Lung (tissue), 12 donors: ENCODE data around the gene KCP. TPM values are rescaled to one million over a fixed set of nuclear protein-coding genes. Genes with fewer than 3 reads are reported as not detected.
A peak's percentile ranks its signal among the peaks of the same experiment; 100 is the strongest.

Experiments
- ATAC-seq: fragments of 200-7000 bp; cut with Tn5 transposase; one replicate; pipeline ENCODE4 v1.9.1; 2020; ENCODE audit warnings: moderate number of reproducible peaks; ENCODE audit not compliant: insufficient read depth, low FRiP score
- DNase-seq, 3 donors: peaks; one replicate each; pipeline ENCODE4 v3.0.0-alpha.2; 2013 to 2017
- H3K27ac ChIP-seq, 2 donors: one replicate each; pipeline ENCODE4 v1.5.1; 2013; ENCODE audit warnings: mild to moderate bottlenecking in 2 of 2, moderate library complexity in 2 of 2, control low read depth in 1 of 2, inconsistent platforms in 1 of 2, low read depth in 1 of 2, low read length in 1 of 2
- H3K27me3 ChIP-seq, 3 donors: one replicate each; pipeline ENCODE4 v1.5.1; 2013; ENCODE audit warnings: low read length in 2 of 3; ENCODE audit not compliant: control insufficient read depth in 3 of 3, insufficient read depth in 3 of 3
- H3K36me3 ChIP-seq, 4 donors: one replicate each; pipeline ENCODE4 v1.5.1; 2013; ENCODE audit warnings: low read length in 4 of 4, mild to moderate bottlenecking in 1 of 4, moderate library complexity in 1 of 4; ENCODE audit not compliant: control insufficient read depth in 4 of 4, insufficient read depth in 4 of 4
- H3K4me1 ChIP-seq, 5 donors: one replicate each; pipeline ENCODE4 v1.5.1; 2013; ENCODE audit warnings: low read length in 5 of 5, mild to moderate bottlenecking in 2 of 5, moderate library complexity in 1 of 5; ENCODE audit not compliant: control insufficient read depth in 5 of 5, insufficient read depth in 5 of 5
- H3K4me3 ChIP-seq: one replicate; pipeline ENCODE4 v1.5.1; 2013; ENCODE audit warnings: mild to moderate bottlenecking, control low read depth, moderate library complexity
- H3K9ac ChIP-seq, 2 donors: one replicate each; pipeline ENCODE4 v1.5.1; 2013; ENCODE audit warnings: low read length in 2 of 2, control low read depth in 1 of 2; ENCODE audit not compliant: insufficient read depth in 1 of 2
- H3K9me3 ChIP-seq, 4 donors: one replicate each; pipeline ENCODE4 v1.5.1; 2013; ENCODE audit warnings: low read length in 3 of 4, mild to moderate bottlenecking in 1 of 4, moderate library complexity in 1 of 4; ENCODE audit not compliant: control insufficient read depth in 4 of 4, insufficient read depth in 3 of 4
- WGBS, 2 donors: extraction: QIAGEN DNeasy Blood & Tissue Kit; methylation state at CpG; one replicate each; pipeline ENCODE4 v1.1.7; 2013; 5-methylcytosine and 5-hydroxymethylcytosine counted together
- polyA plus RNA-seq, 2 donors: library from polyadenylated mRNA; stranded (reverse); fragments of 200-250 nt; gene quantifications; one replicate each; pipeline ENCODE4 v1.2.1, GENCODE V29; 2013
- total RNA-seq, 2 donors: library from RNA; depleted of rRNA in 1 of 2; stranded (reverse); fragments of >200 nt in 1 of 2; gene quantifications; one replicate each; pipeline ENCODE4 v1.2.1, GENCODE V29; 2014 to 2021
- TF ChIP-seq, protein P1 (sequence below): IDR thresholded peaks from 2 replicates; pipeline ENCODE4 v1.5.1; 2012; ENCODE audit warnings: mild to moderate bottlenecking; ENCODE audit errors: control extremely low read depth, extremely low read depth
- donor health status: control.
- donor health status: control.
- donor health status: Bipolar disorder and iron deficiency.
- donor health status: healthy.
- donor health status: DM: yes; HTN: yes; CAD: no.

KCP gene
- total and polyA plus RNA-seq, 4 donors, result 0.22 to 3.9 (median 0.56) TPM

DNA sequence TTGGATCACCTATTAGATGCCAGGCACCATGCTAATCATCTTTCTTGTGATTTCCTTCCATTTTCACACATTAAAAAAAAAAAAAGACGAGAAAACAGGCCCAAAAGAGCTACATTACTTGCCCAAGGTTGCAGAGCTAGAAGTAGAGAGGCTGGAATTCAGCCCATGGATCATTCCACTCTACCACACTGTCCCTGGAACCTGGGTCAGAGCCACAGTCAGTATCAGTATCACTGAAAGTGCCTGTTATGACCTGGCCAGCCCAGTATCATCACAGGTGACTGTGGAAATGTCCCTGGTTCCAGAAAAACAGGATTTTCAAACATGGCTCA is 83.6 kb downstream of the KCP start:
- Histone ChIP-seq H3K36me3 (no peaks in the 10 kb centered on the region), H3K4me1 (peaks cover 0 to 16% (median 11%) of the 10 kb centered on the region in 5 donors), H3K27me3 (peaks cover 0 to 5% (median 0%) of the 10 kb centered on the region in 3 donors), H3K27ac (peak overlapping the region in 1 of 2 donors; percentile 93), H3K9ac (no peak overlapping the region), H3K9me3 (no peaks in the 10 kb centered on the region), H3K4me3 (no peak overlapping the region)
- DNase-seq (no peak), ATAC-seq (no peak)
- 76 to 88% methylated on average over 1 of the region's 1 CpG for WGBS, 2 donors
- TF ChIP-seq, protein P1, sequence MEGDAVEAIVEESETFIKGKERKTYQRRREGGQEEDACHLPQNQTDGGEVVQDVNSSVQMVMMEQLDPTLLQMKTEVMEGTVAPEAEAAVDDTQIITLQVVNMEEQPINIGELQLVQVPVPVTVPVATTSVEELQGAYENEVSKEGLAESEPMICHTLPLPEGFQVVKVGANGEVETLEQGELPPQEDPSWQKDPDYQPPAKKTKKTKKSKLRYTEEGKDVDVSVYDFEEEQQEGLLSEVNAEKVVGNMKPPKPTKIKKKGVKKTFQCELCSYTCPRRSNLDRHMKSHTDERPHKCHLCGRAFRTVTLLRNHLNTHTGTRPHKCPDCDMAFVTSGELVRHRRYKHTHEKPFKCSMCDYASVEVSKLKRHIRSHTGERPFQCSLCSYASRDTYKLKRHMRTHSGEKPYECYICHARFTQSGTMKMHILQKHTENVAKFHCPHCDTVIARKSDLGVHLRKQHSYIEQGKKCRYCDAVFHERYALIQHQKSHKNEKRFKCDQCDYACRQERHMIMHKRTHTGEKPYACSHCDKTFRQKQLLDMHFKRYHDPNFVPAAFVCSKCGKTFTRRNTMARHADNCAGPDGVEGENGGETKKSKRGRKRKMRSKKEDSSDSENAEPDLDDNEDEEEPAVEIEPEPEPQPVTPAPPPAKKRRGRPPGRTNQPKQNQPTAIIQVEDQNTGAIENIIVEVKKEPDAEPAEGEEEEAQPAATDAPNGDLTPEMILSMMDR, result no peak

Other genes with a start within 250 kb of the KCP start
- 1 to 10 TPM in 1 of 2 donors, under 1 TPM in 1; 0.48 to 1.6 TPM for gene GARIN1A, start 238.4 kb downstream of the KCP start, total RNA-seq
- gene GARIN1A, start 238.4 kb downstream of the KCP start, polyA plus RNA-seq, result under 1 TPM; 0.35 to 0.71 TPM
- gene CALU, start 171.3 kb downstream of the KCP start, total RNA-seq, result 100 to 1,000 TPM in 1 of 2 donors, 10 to 100 TPM in 1; 99.7 to 115 TPM
- gene CALU, start 171.3 kb downstream of the KCP start, polyA plus RNA-seq, result 10 to 100 TPM; 23.9 to 98.3 TPM
- not detected for gene OPN1SW, start 134.9 kb downstream of the KCP start, total RNA-seq
- gene OPN1SW, start 134.9 kb downstream of the KCP start, polyA plus RNA-seq, result not detected
- gene CCDC136, start 118.7 kb downstream of the KCP start, total RNA-seq, result 1 to 10 TPM; 2.3 to 6.4 TPM
- 1 to 10 TPM in 1 of 2 donors, under 1 TPM in 1; 0.70 to 1.1 TPM for gene CCDC136, start 118.7 kb downstream of the KCP start, polyA plus RNA-seq
- 10 to 100 TPM; 13.3 to 24.2 TPM for gene FLNC, start 80.3 kb downstream of the KCP start, total RNA-seq
- 1 to 10 TPM; 2.0 to 2.2 TPM for gene FLNC, start 80.3 kb downstream of the KCP start, polyA plus RNA-seq
- 100 to 1,000 TPM in 1 of 2 donors, 10 to 100 TPM in 1; 43.9 to 165 TPM for gene ATP6V1F, start 47.9 kb downstream of the KCP start, total RNA-seq
- 100 to 1,000 TPM; 286 to 383 TPM for gene ATP6V1F, start 47.9 kb downstream of the KCP start, polyA plus RNA-seq
- 10 to 100 TPM in 1 of 2 donors, 1 to 10 TPM in 1; 6.0 to 34.1 TPM for gene IRF5, start 27.2 kb upstream of the KCP start, total RNA-seq
- gene IRF5, start 27.2 kb upstream of the KCP start, polyA plus RNA-seq, result 10 to 100 TPM; 22.1 to 26.2 TPM
- gene TNPO3, start 144.4 kb upstream of the KCP start, total RNA-seq, result 10 to 100 TPM; 32.5 to 45.9 TPM
- 10 to 100 TPM; 12.3 to 19.3 TPM for gene TNPO3, start 144.4 kb upstream of the KCP start, polyA plus RNA-seq
- gene TSPAN33, start 234.0 kb upstream of the KCP start, total RNA-seq, result 1 to 10 TPM; 4.5 to 7.3 TPM
- gene TSPAN33, start 234.0 kb upstream of the KCP start, polyA plus RNA-seq, result 1 to 10 TPM; 3.3 to 8.2 TPM